GM23338 (cell line): ENCODE results near the gene G3BP1. TPM values are rescaled to one million over a fixed set of nuclear protein-coding genes. Genes with fewer than 3 reads are reported as not detected.

Experiments
- ATAC-seq: fragments of 200-7000 bp; cut with Tn5 transposase; 3 replicates; pipeline ENCODE4 v1.9.1; 2020
- DNase-seq: peaks from one replicate; pipeline ENCODE4 v3.0.0-alpha.2; 2015; ENCODE audit warnings: low spot score
- H2AFZ ChIP-seq: fragments of 200-600 bp; sonication (generic); 2 replicates; pipeline ENCODE4 v1.8.0; 2016; ENCODE audit warnings: antibody characterized with exemption, mild to moderate bottlenecking, moderate library complexity
- H3F3A ChIP-seq: fragments of 200-600 bp; sonication (generic); replicated peaks from 2 replicates; pipeline ENCODE4 v1.8.0; 2017; ENCODE audit warnings: antibody characterized with exemption, mixed run types, low read depth
- H3K27ac ChIP-seq: fragments of 200-600 bp; sonication (generic); 2 replicates; pipeline ENCODE4 v1.6.1; 2016; ENCODE audit warnings: low read depth
- H3K27me3 ChIP-seq: fragments of 200-600 bp; sonication (generic); 2 replicates; pipeline ENCODE4 v1.8.0; 2016; ENCODE audit warnings: mild to moderate bottlenecking, mixed run types, moderate library complexity; ENCODE audit not compliant: insufficient read depth
- H3K36me3 ChIP-seq: fragments of 200-600 bp; sonication (generic); 2 replicates; pipeline ENCODE4 v1.8.0; 2016; ENCODE audit warnings: mild to moderate bottlenecking; ENCODE audit not compliant: insufficient read depth
- H3K4me1 ChIP-seq: fragments of 200-600 bp; sonication (generic); 2 replicates; pipeline ENCODE4 v1.8.0; 2016; ENCODE audit warnings: mild to moderate bottlenecking, moderate library complexity; ENCODE audit not compliant: insufficient read depth
- H3K4me2 ChIP-seq: fragments of 200-600 bp; sonication (generic); 2 replicates; pipeline ENCODE4 v1.7.1; 2017; ENCODE audit warnings: mixed run types
- H3K4me3 ChIP-seq: fragments of 200-600 bp; sonication (generic); 2 replicates; pipeline ENCODE4 v1.6.1; 2016; ENCODE audit warnings: mixed run types
- H3K79me2 ChIP-seq: fragments of 200-600 bp; sonication (generic); replicated peaks from 2 replicates; pipeline ENCODE4 v1.8.0; 2017; ENCODE audit warnings: mild to moderate bottlenecking; ENCODE audit not compliant: insufficient read depth
- H3K9me2 ChIP-seq: fragments of 200-600 bp; sonication (generic); 2 replicates; pipeline ENCODE4 v1.8.0; 2017; ENCODE audit not compliant: insufficient read depth
- H4K20me1 ChIP-seq: fragments of 200-600 bp; sonication (generic); replicated peaks from 2 replicates; pipeline ENCODE4 v1.8.0; 2017; ENCODE audit warnings: mild to moderate bottlenecking; ENCODE audit not compliant: insufficient read depth
- H3K27ac Mint-ChIP-seq: 2 replicates; pipeline ENCODE4 v1.8.0; 2020; ENCODE audit warnings: inconsistent platforms, mild to moderate bottlenecking, moderate library complexity, mixed read lengths
- H3K27me3 Mint-ChIP-seq: 3 replicates; pipeline ENCODE4 v1.8.0; 2022; ENCODE audit warnings: low read depth, mild to moderate bottlenecking, moderate library complexity, mixed read lengths, inconsistent platforms; ENCODE audit not compliant: insufficient read depth, poor library complexity
- H3K36me3 Mint-ChIP-seq: 3 replicates; pipeline ENCODE4 v1.8.0; 2021; ENCODE audit warnings: low read depth, mild to moderate bottlenecking, inconsistent platforms, moderate library complexity, mixed read lengths
- H3K4me1 Mint-ChIP-seq: 3 replicates; pipeline ENCODE4 v1.8.0; 2020; ENCODE audit warnings: mild to moderate bottlenecking, inconsistent platforms, mixed read lengths
- H3K4me3 Mint-ChIP-seq: 3 replicates; pipeline ENCODE4 v1.8.0; 2021; ENCODE audit warnings: moderate library complexity, mild to moderate bottlenecking, inconsistent platforms, mixed read lengths
- H3K9me3 Mint-ChIP-seq: 3 replicates; pipeline ENCODE4 v1.8.0; 2020; ENCODE audit warnings: moderate library complexity, mild to moderate bottlenecking, inconsistent platforms, mixed read lengths
- CREB1 ChIP-seq: fragments of 250-450 bp; sonication (Bioruptor Pico); IDR thresholded peaks from 2 replicates; pipeline ENCODE4 v1.5.0; 2020; ENCODE audit warnings: low read depth, mild to moderate bottlenecking, moderate library complexity
- EZH2 ChIP-seq: fragments of 200-600 bp; sonication (generic); IDR thresholded peaks from one replicate; pipeline ENCODE4 v1.8.0; 2017; ENCODE audit warnings: antibody characterized with exemption, mild to moderate bottlenecking, low read depth; ENCODE audit not compliant: unreplicated experiment
- EZH2phosphoT487 ChIP-seq: fragments of 200-600 bp; sonication (generic); IDR thresholded peaks from one replicate; pipeline ENCODE4 v1.8.1; 2018; ENCODE audit warnings: antibody characterized with exemption; ENCODE audit not compliant: unreplicated experiment
- POLR2AphosphoS5 ChIP-seq: IDR thresholded peaks from 2 replicates; pipeline ENCODE4 v1.6.1; 2016; ENCODE audit warnings: antibody characterized with exemption, low read depth
- STAT1 ChIP-seq: IDR thresholded peaks from one replicate; pipeline ENCODE4 v1.6.1; 2016; ENCODE audit warnings: antibody characterized with exemption; ENCODE audit not compliant: unreplicated experiment
- ZNF331 ChIP-seq: fragments of 250-450 bp; sonication (Bioruptor Pico); IDR thresholded peaks from 2 replicates; pipeline ENCODE4 v1.5.0; 2020; ENCODE audit warnings: low read depth, mild to moderate bottlenecking, moderate library complexity
- polyA plus RNA-seq: library from polyadenylated mRNA; unstranded; fragments of >200 nt; fragmentation: Nextera tagmentation; extraction: Ambion mirVana; gene quantifications from 2 replicates; pipeline ENCODE4 v1.2.1, GENCODE V29; 2016
- total RNA-seq: library from RNA; depleted of rRNA; stranded (reverse); fragments of >200 nt; shearing (Covaris generic); gene quantifications from 2 replicates; pipeline ENCODE4 v1.2.3, GENCODE V29; 2014
- TF ChIP-seq, protein P1 (sequence below), 2 experiments: fragments of 200-600 bp in 1 of 2; sonication (generic) in 1 of 2; conservative IDR thresholded peaks; 2 replicates each; pipeline versions ENCODE4 v1.5.1 to v1.6.1; 2016 to 2017; ENCODE audit warnings: antibody characterized with exemption in 2 of 2, low read depth in 2 of 2, mild to moderate bottlenecking in 2 of 2, moderate library complexity in 1 of 2
- TF ChIP-seq, protein P2 (sequence below): IDR thresholded peaks from 2 replicates; pipeline ENCODE4 v1.6.1; 2016; ENCODE audit warnings: antibody characterized with exemption

The G3BP1 gene
- total and polyA plus RNA-seq, 2 experiments from 2014 or later, result 183 to 323 TPM

DNA sequence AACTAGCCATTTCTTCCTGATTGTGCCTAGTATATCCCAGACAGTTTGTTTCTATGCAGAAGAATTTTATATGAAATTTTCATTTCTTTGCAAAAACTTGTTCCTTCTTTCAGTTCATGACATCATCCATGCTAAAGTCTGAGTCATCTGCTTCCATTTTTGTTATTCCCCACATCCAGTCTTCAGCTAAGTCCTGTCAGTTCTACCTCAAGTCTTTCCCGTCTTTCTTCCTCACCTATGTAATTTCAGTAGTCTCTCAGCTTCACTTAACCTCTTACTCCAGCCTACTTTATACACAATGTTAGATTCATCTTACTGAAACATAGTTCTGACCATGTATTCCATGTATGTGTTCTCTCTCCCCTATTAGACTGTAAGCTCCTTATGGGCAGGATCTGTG, 39.1 kb downstream of the G3BP1 start (continued):
- no peak for TF ChIP-seq STAT1
- TF ChIP-seq CREB1 (CRISPR knock-in tag), result no peak
- no peak for TF ChIP-seq POLR2AphosphoS5
- no peak for TF ChIP-seq EZH2phosphoT487

DNA sequence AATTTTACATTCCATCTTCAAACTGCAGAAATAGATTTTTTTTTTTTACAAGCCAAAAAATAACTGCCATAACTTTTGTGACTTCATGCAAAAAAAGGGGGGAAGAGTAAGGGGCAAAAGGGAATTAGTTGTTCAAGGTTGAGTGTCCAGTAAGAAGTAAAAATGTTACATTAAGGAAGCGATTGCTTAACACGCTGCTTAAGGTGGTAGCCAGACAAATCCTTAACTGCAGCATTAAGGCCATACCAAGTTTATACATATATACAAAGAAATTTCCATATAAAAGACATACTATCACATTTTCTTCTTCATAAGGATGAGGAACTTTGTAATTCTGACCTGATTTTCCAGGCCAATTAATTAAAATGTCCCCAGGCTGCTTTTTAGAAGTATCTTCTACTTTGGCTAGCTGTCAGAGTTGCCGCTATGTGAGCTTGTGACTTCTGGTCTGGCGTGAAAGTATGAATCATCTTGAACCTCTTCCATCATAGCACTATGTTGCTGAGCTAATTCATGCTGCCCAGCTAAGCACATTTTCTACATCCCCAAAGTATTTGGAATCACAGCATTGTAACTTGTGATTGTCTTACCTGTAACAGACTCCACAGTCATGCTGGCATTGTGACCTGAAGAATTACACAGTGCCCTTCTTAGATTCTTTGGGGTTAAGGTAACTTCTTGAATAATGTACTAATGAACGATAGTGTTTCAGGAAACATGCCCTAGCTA, 40.0 kb downstream of the G3BP1 start:
- Mint-ChIP-seq H3K9me3 (no peaks in the 10 kb centered on the region), H3K4me1 (peaks cover 23% of the 10 kb centered on the region), H3K36me3 (peaks cover 78% of the 10 kb centered on the region), H3K4me3 (no peak overlapping the region), H3K27ac (no peak overlapping the region; the same call in 1 of the 2 replicates), H3K27me3 (no peaks in the 10 kb centered on the region)
- Histone ChIP-seq H3K36me3 (peaks cover 17% of the 10 kb centered on the region; the same call in 1 of the 2 replicates), H3K9me2 (no peaks in the 10 kb centered on the region), H2AFZ (no peak overlapping the region), H3K4me2 (no peak overlapping the region), H3F3A (no peaks in the 10 kb centered on the region), H3K27me3 (no peaks in the 10 kb centered on the region), H4K20me1 (peaks cover 35% of the 10 kb centered on the region), H3K4me1 (peaks cover 13% of the 10 kb centered on the region), H3K79me2 (peaks cover 42% of the 10 kb centered on the region), H3K27ac (no peak overlapping the region), H3K4me3 (no peak overlapping the region)
- TF ChIP-seq STAT1, result no peak
- no peak for TF ChIP-seq ZNF331 (CRISPR knock-in tag)
- no peak for TF ChIP-seq EZH2phosphoT487
- TF ChIP-seq POLR2AphosphoS5, result no peak
- TF ChIP-seq, protein P1, sequence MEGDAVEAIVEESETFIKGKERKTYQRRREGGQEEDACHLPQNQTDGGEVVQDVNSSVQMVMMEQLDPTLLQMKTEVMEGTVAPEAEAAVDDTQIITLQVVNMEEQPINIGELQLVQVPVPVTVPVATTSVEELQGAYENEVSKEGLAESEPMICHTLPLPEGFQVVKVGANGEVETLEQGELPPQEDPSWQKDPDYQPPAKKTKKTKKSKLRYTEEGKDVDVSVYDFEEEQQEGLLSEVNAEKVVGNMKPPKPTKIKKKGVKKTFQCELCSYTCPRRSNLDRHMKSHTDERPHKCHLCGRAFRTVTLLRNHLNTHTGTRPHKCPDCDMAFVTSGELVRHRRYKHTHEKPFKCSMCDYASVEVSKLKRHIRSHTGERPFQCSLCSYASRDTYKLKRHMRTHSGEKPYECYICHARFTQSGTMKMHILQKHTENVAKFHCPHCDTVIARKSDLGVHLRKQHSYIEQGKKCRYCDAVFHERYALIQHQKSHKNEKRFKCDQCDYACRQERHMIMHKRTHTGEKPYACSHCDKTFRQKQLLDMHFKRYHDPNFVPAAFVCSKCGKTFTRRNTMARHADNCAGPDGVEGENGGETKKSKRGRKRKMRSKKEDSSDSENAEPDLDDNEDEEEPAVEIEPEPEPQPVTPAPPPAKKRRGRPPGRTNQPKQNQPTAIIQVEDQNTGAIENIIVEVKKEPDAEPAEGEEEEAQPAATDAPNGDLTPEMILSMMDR (conservative IDR thresholded peaks at IDR 0.05; ENCODE audit: low read depth in 2 of 2), result no peak
- no peak for TF ChIP-seq CREB1 (CRISPR knock-in tag)
- no peak for DNase-seq
- ATAC-seq, result no peak

DNA sequence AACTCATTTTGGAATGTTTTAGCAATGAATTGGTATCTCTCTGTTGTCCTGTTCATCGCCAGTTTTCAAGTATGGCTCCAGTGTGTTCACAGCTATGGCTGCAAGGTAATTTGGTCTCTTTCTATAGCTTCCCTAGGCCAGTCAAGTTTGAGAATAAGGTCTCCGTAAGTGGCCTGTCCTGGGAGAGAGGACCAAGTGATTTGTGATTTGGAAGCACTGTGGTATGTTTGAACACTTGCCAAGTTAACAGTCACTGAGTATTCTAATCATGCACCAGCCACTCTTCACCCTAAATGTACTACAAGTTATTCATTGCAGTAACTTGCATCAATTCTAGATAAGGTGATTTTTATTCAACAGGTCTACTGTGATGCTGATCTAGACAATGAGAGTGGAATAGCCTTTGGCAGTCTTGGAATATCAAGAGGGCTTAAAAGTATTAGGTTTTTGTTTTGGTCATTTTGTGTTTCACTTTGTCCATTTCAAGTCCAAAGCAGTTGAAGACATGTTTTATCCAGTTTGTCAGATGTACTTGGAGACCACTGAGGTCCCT, 41.1 kb downstream of the G3BP1 start:
- H3K36me3 Mint-ChIP-seq, result peaks cover 73% of the 10 kb centered on the region
- H3K9me3 Mint-ChIP-seq, result no peaks in the 10 kb centered on the region
- Histone ChIP-seq H3K4me3 (no peak overlapping the region), H3K4me1 (peaks cover 14% of the 10 kb centered on the region), H3K27ac (peak overlapping the region; percentile 55), H4K20me1 (peaks cover 29% of the 10 kb centered on the region), H3F3A (no peaks in the 10 kb centered on the region), H2AFZ (no peak overlapping the region), H3K79me2 (peaks cover 33% of the 10 kb centered on the region), H3K4me2 (no peak overlapping the region), H3K9me2 (no peaks in the 10 kb centered on the region), H3K36me3 (peaks cover 17% of the 10 kb centered on the region; the same call in 1 of the 2 replicates), H3K27me3 (no peaks in the 10 kb centered on the region)
- DNase-seq, result no peak
- peaks cover under 1% of the 10 kb centered on the region for H3K27me3 Mint-ChIP-seq
- H3K4me3 Mint-ChIP-seq, result no peak overlapping the region
- peaks cover 24% of the 10 kb centered on the region for H3K4me1 Mint-ChIP-seq
- peak overlapping the region; percentile 3; the same call in 1 of the 2 replicates for H3K27ac Mint-ChIP-seq
- ATAC-seq, result no peak
- no peak for TF ChIP-seq EZH2
- TF ChIP-seq, protein P1 (conservative IDR thresholded peaks at IDR 0.05; ENCODE audit: low read depth in 2 of 2), result no peak
- TF ChIP-seq, protein P2, sequence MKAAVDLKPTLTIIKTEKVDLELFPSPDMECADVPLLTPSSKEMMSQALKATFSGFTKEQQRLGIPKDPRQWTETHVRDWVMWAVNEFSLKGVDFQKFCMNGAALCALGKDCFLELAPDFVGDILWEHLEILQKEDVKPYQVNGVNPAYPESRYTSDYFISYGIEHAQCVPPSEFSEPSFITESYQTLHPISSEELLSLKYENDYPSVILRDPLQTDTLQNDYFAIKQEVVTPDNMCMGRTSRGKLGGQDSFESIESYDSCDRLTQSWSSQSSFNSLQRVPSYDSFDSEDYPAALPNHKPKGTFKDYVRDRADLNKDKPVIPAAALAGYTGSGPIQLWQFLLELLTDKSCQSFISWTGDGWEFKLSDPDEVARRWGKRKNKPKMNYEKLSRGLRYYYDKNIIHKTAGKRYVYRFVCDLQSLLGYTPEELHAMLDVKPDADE, result no peak
